Stimulated activated CD4-positive, alpha-beta T cell treated with anti-CD3 and anti-CD28 coated beads, Interleukin-4, amount 100 ng/mL, for 48 hours (primary cell): ENCODE data around the gene ALLC.
"Not testable (repeated sequence)": the region's sequence is repeated elsewhere in the genome, so short reads cannot be mapped to it uniquely, and the experiment has no call there.

Experiments used
- DNase-seq, 2 donors: peaks; one replicate each; pipeline ENCODE4 v3.0.0-alpha.2; 2020; ENCODE audit warnings: low read depth in 2 of 2

ALLC gene

GRCh38 chr2:3626118-3626811 is 31.7 kb upstream of the ALLC start:
- DNase-seq = no peak

- no peak for DNase-seq
Measured at GRCh38 chr2:3626812-3627499, 31.0 kb upstream of the ALLC start.

- no peak for DNase-seq
Measured at GRCh38 chr2:3627500-3628100, 30.4 kb upstream of the ALLC start.

GRCh38 chr2:3628241-3628679 is 29.7 kb upstream of the ALLC start:
- DNase-seq = no peak

GRCh38 chr2:3628800-3629199 is 29.2 kb upstream of the ALLC start:
- DNase-seq = no peak

- DNase-seq = no peak
Measured at GRCh38 chr2:3630631-3631030, 27.4 kb upstream of the ALLC start.

- no peak for DNase-seq
Measured at GRCh38 chr2:3631161-3631850, 26.7 kb upstream of the ALLC start.

- no peak for DNase-seq
Measured at GRCh38 chr2:3631851-3632659, 25.9 kb upstream of the ALLC start.

GRCh38 chr2:3633089-3633981 is 24.7 kb upstream of the ALLC start:
- no peak for DNase-seq

GRCh38 chr2:3633982-3634595 is 23.9 kb upstream of the ALLC start:
- no peak for DNase-seq

GRCh38 chr2:3634596-3635121 is 23.3 kb upstream of the ALLC start:
- DNase-seq = no peak

GRCh38 chr2:3635171-3635974 is 22.6 kb upstream of the ALLC start:
- DNase-seq = no peak

GRCh38 chr2:3635975-3636327 is 22.0 kb upstream of the ALLC start:
- DNase-seq = not testable (repeated sequence)

GRCh38 chr2:3636586-3637310 is 21.3 kb upstream of the ALLC start:
- DNase-seq = no peak

GRCh38 chr2:3637311-3637675 is 20.7 kb upstream of the ALLC start:
- no peak for DNase-seq

GRCh38 chr2:3637692-3638455 is 20.1 kb upstream of the ALLC start:
- DNase-seq = no peak

GRCh38 chr2:3638456-3638810 is 19.6 kb upstream of the ALLC start:
- no peak for DNase-seq
